Raji (cell line): Measurements from ENCODE around the gene EFEMP2.

Experiments
- POLR2A ChIP-seq: IDR thresholded peaks from 2 replicates; pipeline ENCODE4 v1.6.1; 2011; ENCODE audit warnings: low read depth, low read length, control low read depth; ENCODE audit not compliant: insufficient read depth

Gene EFEMP2

GRCh38 chr11:65865550-65866172 lies 6.9 kb downstream of the EFEMP2 start:
- no peak for TF ChIP-seq POLR2A

- no peak for TF ChIP-seq POLR2A
Observed at GRCh38 chr11:65864706-65865471, 7.7 kb downstream of the EFEMP2 start.

DNA sequence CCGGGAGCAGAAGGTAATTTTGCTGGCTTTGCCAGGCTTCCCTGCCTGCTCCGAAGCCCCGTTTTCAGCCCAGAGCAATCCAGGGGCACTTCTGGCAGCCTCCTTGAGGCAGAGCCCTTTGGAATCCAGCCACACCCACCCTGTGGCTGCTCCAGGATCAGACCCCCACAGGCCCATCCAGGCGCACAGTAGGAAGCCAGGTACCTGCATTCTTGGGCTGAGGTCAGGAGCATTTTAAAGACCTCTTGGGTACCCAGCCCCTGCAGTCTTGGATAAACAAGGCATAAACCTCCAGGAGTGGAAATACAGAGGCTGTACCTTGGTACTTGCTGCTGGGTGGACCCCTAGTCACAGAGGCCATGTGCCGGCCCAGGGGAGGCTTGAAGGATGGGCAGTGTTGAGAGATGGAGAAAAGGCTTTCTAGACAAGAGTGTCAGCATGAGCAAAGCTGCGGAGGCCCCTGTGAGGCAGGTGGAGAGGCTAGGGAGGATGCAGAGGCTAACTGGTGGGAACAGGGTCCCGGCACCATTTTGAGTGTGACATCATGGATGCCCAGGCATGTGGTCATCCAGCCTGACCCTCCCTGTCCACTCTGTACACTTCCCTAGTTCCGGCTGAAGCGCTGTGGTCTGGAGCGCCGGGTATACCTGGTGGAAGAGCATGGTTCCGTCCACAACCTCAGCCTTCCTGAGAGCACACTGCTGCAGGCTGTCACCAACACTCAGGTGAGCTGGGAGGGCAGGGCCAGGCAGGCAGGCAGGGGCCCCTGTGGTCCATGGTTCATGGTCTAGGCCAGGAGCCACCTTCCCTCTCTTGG lies 8.5 kb downstream of the EFEMP2 start:
- no peak for TF ChIP-seq POLR2A

DNA sequence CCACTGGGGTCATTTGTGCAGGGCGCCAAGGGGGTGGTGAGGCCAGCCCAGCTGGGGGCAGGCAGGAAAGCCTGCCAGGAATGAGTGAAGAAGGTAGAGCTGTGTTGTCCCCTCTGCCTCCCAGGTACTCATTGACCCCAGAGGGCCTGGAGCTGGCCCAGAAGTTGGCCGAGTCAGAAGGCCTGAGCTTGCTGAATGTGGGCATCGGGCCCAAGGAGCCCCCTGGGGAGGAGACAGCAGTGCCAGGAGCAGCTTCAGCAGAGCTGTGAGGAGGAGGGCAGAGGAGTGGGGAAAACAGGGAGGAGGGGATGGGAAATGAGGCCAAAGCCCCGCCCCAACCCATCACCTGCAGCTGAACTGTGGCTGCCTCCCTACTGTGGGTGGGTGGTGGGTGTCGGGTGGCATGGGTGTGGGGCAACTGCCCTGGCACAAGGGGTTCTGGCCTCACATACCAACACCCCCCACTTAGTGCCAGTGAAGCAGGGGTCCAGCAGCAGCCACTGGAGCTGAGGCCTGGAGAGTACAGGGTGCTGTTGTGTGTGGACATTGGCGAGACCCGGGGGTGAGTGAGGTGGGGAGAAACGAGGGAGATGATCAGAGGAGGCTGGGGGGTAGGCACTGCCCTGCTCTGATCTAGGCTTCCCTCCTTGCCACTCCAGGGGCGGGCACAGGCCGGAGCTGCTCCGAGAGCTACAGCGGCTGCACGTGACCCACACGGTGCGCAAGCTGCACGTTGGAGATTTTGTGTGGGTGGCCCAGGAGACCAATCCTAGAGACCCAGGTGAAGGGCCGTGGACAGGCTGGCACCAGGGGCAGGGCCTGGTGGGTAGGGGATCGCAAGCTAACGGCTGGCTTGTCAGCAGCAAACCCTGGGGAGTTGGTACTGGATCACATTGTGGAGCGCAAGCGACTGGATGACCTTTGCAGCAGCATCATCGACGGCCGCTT lies 9.4 kb downstream of the EFEMP2 start:
- TF ChIP-seq POLR2A: no peak

DNA sequence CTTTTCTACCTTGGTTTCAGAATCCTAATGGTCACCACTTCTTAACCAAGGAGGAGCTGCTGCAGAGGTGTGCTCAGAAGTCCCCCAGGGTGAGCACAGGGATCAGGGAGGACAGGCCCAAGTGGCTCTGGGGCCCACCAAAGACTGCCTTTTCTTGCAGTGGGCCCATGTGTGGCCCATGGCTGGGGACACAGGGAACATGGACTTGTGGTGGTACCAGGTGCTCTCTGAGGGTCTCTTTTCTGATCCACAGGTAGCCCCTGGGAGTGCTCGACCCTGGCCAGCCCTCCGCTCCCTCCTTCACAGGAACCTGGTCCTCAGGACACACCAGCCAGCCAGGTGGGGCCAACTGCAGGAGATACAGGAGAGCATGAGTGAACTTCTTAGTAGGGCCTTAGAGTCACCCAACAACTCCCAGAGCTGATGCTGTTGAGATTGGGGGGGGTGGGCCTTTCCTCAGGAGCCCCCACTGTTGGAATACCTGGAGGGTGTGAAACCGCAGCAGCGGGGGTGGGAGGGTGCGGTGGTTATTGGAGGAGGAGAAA lies 10.3 kb downstream of the EFEMP2 start:
- TF ChIP-seq POLR2A: no peak

DNA sequence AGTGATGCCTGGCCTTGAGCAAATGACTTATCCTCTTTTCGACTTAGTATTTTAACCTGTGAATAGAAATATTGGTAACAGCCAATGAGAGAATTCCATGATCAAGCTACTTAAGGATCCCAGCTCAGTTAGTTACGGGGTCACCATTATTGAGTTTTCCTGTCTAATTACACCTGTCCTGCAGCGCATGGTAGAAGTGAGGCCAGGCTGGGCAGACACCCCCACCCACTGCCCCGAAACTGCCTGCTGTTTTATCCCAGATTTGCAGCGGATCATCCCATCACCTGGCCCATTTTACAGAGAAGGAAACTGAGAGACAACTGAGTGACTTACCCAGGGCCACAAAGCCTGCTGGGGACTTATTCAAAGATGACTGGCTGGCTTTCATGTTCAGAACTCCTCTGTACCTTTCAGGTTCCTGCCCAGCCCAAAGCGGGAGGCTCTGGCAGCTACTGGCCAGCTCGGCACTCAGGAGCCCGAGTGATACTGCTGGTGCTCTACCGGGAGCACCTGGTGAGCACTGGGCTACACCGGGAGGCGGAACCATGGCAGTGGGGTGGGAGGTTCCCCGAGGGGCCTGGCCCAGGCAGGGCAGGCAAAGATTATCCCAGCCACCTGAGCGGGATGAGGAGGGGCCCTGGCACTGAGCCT lies 10.9 kb downstream of the EFEMP2 start:
- no peak for TF ChIP-seq POLR2A

DNA sequence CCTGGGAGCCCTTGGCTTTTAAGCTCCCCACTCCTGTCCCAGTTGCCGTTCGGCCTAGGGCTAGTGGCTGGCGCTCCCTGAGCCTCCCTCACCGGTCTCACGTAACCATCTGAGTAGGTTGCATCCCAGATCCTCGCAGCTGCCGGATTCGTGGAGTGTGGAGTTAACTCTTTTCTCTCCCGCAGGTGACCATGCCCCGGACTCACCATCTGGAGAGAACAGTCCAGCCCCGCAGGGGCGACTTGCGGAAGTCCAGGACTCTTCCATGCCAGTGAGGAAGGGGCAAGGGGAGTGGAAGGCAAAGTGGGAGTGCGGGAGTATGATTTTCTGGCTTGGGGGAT lies 11.5 kb downstream of the EFEMP2 start:
- no peak for TF ChIP-seq POLR2A

DNA sequence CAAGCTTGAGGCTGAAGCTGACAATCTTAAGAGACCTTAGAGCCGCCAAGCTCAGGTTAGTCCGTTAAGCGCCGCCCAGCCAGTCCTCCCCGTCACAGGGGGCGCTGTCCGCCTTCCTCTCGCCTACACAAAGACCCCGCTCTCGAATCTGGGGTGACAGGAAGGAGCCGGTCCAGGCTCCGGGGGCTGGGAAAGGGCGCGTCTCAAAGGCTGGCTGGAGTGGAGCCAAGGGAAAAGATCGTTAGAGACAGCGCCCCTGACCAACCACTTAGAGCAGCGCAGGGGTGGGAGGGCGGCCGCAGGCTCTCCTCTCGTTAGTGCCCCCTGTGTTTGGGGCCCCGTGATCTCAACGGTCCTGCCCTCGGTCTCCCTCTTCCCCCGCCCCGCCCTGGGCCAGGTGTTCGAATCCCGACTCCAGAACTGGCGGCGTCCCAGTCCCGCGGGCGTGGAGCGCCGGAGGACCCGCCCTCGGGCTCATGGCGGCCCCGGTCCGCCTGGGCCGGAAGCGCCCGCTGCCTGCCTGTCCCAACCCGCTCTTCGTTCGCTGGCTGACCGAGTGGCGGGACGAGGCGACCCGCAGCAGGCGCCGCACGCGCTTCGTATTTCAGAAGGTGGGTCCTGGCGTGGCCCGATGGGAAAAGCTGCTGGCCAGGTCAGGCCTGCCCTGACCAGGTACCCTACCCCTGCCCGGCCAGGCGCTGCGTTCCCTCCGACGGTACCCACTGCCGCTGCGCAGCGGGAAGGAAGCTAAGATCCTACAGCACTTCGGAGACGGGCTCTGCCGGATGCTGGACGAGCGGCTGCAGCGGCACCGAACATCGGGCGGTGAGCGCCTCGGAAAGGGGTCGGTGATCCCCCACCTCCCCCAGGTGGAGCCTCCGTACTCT lies 12.1 kb downstream of the EFEMP2 start, which contains the start of gene MUS81:
MUS81 (plus strand) TSS at position 156 of the 887 bp plus-strand sequence; CDS start at position 477, 321 bp downstream.
- TF ChIP-seq POLR2A: peak; percentile 80

- TF ChIP-seq POLR2A: peak; percentile 2; the same call in 1 of the 2 replicates
Observed at GRCh38 chr11:65859812-65860277, 12.8 kb downstream of the EFEMP2 start.

GRCh38 chr11:65859095-65859811 lies 13.3 kb downstream of the EFEMP2 start:
- peak; percentile 93 for TF ChIP-seq POLR2A

DNA sequence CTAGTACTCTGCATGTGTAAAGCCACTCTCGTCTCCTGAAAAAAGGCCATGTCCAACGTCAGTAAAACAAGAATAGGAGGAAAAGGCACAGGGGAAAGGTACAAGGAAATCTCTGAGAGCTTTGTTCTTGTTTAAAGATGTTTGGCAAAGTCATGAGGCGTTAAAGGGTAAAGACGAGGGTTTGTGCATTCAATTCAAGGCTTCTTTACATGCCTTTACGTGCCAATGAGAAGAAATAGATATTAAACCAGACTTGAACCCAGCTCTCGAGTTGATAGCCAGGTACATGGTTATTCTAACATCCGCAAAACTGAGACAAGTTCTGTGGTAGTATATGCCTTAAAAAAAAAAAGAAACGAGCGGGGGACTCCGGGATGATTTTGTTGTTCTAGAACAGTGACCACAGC lies 13.9 kb downstream of the EFEMP2 start:
- no peak for TF ChIP-seq POLR2A
